Ovary (tissue), 3 donors: ENCODE data around the gene RHOA.

Experiments
- EP300 ChIP-seq: sonication (generic); formaldehyde crosslinking; IDR thresholded peaks from one replicate; pipeline ENCODE4 v1.6.1; 2017; ENCODE audit warnings: antibody characterized with exemption
- POLR2A ChIP-seq: fragments of 450-650 bp; IDR thresholded peaks from one replicate; pipeline ENCODE4 v1.6.1; 2017; ENCODE audit warnings: antibody characterized with exemption, mild to moderate bottlenecking, moderate library complexity
- TF ChIP-seq, protein P1 (sequence below), 3 donors: fragments of 450-650 bp in 2 of 3; fragments of 200-600 bp in 1 of 3; IDR thresholded peaks; one replicate each; pipeline versions ENCODE4 v1.5.1 to v1.8.0; 2016 to 2022; ENCODE audit warnings: antibody characterized with exemption in 3 of 3, mild to moderate bottlenecking in 1 of 3
- donor health status: DM: no; HTN: no; CAD: no.

DNA sequence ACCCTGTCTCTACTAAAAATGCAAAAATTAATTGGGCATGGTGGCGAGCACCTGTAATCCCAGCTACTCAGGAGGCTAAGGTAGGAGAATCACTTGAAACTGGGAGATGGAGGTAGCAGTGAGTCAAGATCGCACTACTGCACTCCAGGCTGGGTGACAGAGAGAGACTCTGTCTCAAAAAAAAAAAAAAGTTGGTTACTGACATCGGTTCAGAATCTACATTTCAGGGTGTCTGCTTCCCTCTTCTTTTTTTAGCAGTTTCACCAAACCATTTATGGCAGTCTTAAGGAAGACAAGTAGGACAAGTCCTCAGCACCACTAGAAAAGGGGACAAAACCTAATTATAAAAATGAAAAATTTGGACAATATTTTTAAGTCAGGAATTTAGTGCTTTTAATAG is 68.6 kb downstream of the RHOA start:
- TF ChIP-seq, protein P1, sequence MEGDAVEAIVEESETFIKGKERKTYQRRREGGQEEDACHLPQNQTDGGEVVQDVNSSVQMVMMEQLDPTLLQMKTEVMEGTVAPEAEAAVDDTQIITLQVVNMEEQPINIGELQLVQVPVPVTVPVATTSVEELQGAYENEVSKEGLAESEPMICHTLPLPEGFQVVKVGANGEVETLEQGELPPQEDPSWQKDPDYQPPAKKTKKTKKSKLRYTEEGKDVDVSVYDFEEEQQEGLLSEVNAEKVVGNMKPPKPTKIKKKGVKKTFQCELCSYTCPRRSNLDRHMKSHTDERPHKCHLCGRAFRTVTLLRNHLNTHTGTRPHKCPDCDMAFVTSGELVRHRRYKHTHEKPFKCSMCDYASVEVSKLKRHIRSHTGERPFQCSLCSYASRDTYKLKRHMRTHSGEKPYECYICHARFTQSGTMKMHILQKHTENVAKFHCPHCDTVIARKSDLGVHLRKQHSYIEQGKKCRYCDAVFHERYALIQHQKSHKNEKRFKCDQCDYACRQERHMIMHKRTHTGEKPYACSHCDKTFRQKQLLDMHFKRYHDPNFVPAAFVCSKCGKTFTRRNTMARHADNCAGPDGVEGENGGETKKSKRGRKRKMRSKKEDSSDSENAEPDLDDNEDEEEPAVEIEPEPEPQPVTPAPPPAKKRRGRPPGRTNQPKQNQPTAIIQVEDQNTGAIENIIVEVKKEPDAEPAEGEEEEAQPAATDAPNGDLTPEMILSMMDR (IDR thresholded peaks at IDR 0.05): no peak
- TF ChIP-seq EP300 (no peak), POLR2A (no peak)
